ENCODE data around the gene CCDC54. TPM values are rescaled to one million over a fixed set of nuclear protein-coding genes. Genes with fewer than 3 reads are reported as not detected.

The CCDC54 gene
- not detected in 2 replicates for total RNA-seq

GRCh38 chr3:107377151-107377550 lies at the start of gene CCDC54:
TSS of gene CCDC54 (plus strand) at chr3:107377439. CDS start at chr3:107377588, 149 bp downstream.

Other genes with a start within 250 kb of the CCDC54 start
- gene BBX, start 145.5 kb downstream of the CCDC54 start, total RNA-seq: 50.4 and 67.1 TPM in 2 replicates